CD4-positive, alpha-beta memory T cell (primary cell): ENCODE data around the gene PTPRG. TPM values are rescaled to one million over a fixed set of nuclear protein-coding genes. Genes with fewer than 3 reads are reported as not detected.

Experiments used
- CTCF ChIA-PET: fragments of 350-600 bp; sonication (Branson Sonifier 250); formaldehyde crosslinking; loops from one replicate; lab custom pipeline; 2021; ENCODE audit warnings: inconsistent platforms; ENCODE audit not compliant: partially characterized antibody; lab: Charles Lee
- POLR2A ChIA-PET: fragments of 350-600 bp; sonication (Branson Sonifier 250); formaldehyde crosslinking; loops from one replicate; lab custom pipeline; 2021; ENCODE audit not compliant: partially characterized antibody; lab: Charles Lee
- DNase-seq, 5 donors: peaks; one replicate each; pipeline versions ENCODE4 v3.0.0 to v3.0.0-alpha.2; 2020 to 2022; ENCODE audit warnings: mixed read lengths in 1 of 5
- H3K27ac ChIP-seq: one replicate; pipeline ENCODE4 v1.7.0; 2013; ENCODE audit warnings: low read depth, low read length
- H3K27me3 ChIP-seq: 2 replicates; pipeline ENCODE4 v1.7.0; 2013; ENCODE audit warnings: mild to moderate bottlenecking, low read length, moderate library complexity; ENCODE audit not compliant: insufficient read depth
- H3K36me3 ChIP-seq: 2 replicates; pipeline ENCODE4 v1.7.0; 2013; ENCODE audit warnings: mild to moderate bottlenecking, low read length, moderate library complexity; ENCODE audit not compliant: insufficient read depth
- H3K4me1 ChIP-seq: 2 replicates; pipeline ENCODE4 v1.7.0; 2013; ENCODE audit warnings: mild to moderate bottlenecking, low read length, moderate library complexity; ENCODE audit not compliant: insufficient read depth
- H3K4me3 ChIP-seq, 2 donors: one replicate each; pipeline ENCODE4 v1.7.0; 2013; ENCODE audit warnings: low read length in 2 of 2, mild to moderate bottlenecking in 1 of 2
- H3K9me3 ChIP-seq, 2 donors: one replicate each; pipeline ENCODE4 v1.7.0; 2013; ENCODE audit warnings: low read length in 2 of 2, control low read depth in 1 of 2; ENCODE audit not compliant: control insufficient read depth in 1 of 2
- H3K27ac Mint-ChIP-seq, 7 donors: one replicate each; pipeline ENCODE4 v1.8.0; 2020 to 2021; ENCODE audit warnings: mixed read lengths in 7 of 7, mild to moderate bottlenecking in 6 of 7, inconsistent platforms in 3 of 7, moderate library complexity in 3 of 7
- H3K27me3 Mint-ChIP-seq, 2 donors: one replicate each; pipeline ENCODE4 v1.8.0; 2020 to 2021; ENCODE audit warnings: mixed read lengths in 2 of 2
- H3K36me3 Mint-ChIP-seq, 2 donors: one replicate each; pipeline ENCODE4 v1.8.0; 2020 to 2021; ENCODE audit warnings: mixed read lengths in 2 of 2, inconsistent platforms in 1 of 2, mild to moderate bottlenecking in 1 of 2
- H3K4me1 Mint-ChIP-seq, 4 donors: one replicate each; pipeline ENCODE4 v1.8.0; 2020 to 2021; ENCODE audit warnings: mixed read lengths in 4 of 4, mild to moderate bottlenecking in 1 of 4
- H3K4me3 Mint-ChIP-seq, 8 donors: one replicate each; pipeline ENCODE4 v1.8.0; 2020 to 2021; ENCODE audit warnings: mixed read lengths in 8 of 8, mild to moderate bottlenecking in 7 of 8, moderate library complexity in 6 of 8, inconsistent platforms in 3 of 8
- H3K9me3 Mint-ChIP-seq, 8 donors: one replicate each; pipeline ENCODE4 v1.8.0; 2020 to 2021; ENCODE audit warnings: mixed read lengths in 8 of 8, mild to moderate bottlenecking in 5 of 8, inconsistent platforms in 3 of 8, moderate library complexity in 1 of 8
- intact Hi-C: fragments of 100-400 bp; cut with micrococcal nuclease; formaldehyde crosslinking; loops from one replicate; pipeline ENCODE4 v1.15.1; 2023
- polyA plus RNA-seq, 2 donors: library from polyadenylated mRNA; unstranded; fragments of 300-500 nt; fragmentation: Illumina TruSeq; gene quantifications; one replicate each; pipeline ENCODE4 v1.2.3, GENCODE V29; 2021
- total RNA-seq, 2 experiments: library from RNA; stranded (reverse); gene quantifications; one replicate each; pipeline ENCODE4 v1.2.3, GENCODE V29; 2021

The PTPRG gene
- total and polyA plus RNA-seq, 4 experiments from 2014 or later: not detected

- H3K27me3 Mint-ChIP-seq: no peaks in the 10 kb centered on the region
- peaks cover 0 to 6% (median 0%) of the 10 kb centered on the region in 8 donors for H3K9me3 Mint-ChIP-seq
- ChIA-PET POLR2A (no interaction called here), CTCF (no interaction called here)
- no peaks in the 10 kb centered on the region for H3K27me3 ChIP-seq
- H3K27ac ChIP-seq: no peak overlapping the region
- H3K36me3 ChIP-seq: no peaks in the 10 kb centered on the region
- intact Hi-C loops: no loop called here
- no peaks in the 10 kb centered on the region for H3K9me3 ChIP-seq
- no peak overlapping the region for H3K27ac Mint-ChIP-seq
- DNase-seq: no peak
- H3K36me3 Mint-ChIP-seq: no peaks in the 10 kb centered on the region
- H3K4me1 ChIP-seq: no peaks in the 10 kb centered on the region
- H3K4me3 ChIP-seq: no peak overlapping the region
- no peak overlapping the region for H3K4me3 Mint-ChIP-seq
- H3K4me1 Mint-ChIP-seq: no peaks in the 10 kb centered on the region
Observed at GRCh38 chr3:61901496-61901895, 340.1 kb downstream of the PTPRG start.

- H3K27ac Mint-ChIP-seq: no peak overlapping the region
- Histone ChIP-seq H3K27me3 (no peaks in the 10 kb centered on the region), H3K36me3 (no peaks in the 10 kb centered on the region), H3K27ac (no peak overlapping the region), H3K4me3 (no peak overlapping the region), H3K4me1 (no peaks in the 10 kb centered on the region), H3K9me3 (no peaks in the 10 kb centered on the region)
- no peaks in the 10 kb centered on the region for H3K36me3 Mint-ChIP-seq
- CTCF ChIA-PET: no interaction called here
- H3K27me3 Mint-ChIP-seq: no peaks in the 10 kb centered on the region
- no peak overlapping the region for H3K4me3 Mint-ChIP-seq
- no peak for DNase-seq
- no peaks in the 10 kb centered on the region for H3K4me1 Mint-ChIP-seq
- POLR2A ChIA-PET: no interaction called here
- H3K9me3 Mint-ChIP-seq: peaks cover 0 to 6% (median 0%) of the 10 kb centered on the region in 8 donors
- intact Hi-C loops: no loop called here
Observed at GRCh38 chr3:61901986-61902385, 340.6 kb downstream of the PTPRG start.

- ChIA-PET POLR2A (no interaction called here), CTCF (no interaction called here)
- no peaks in the 10 kb centered on the region for H3K27me3 Mint-ChIP-seq
Observed at GRCh38 chr3:61903074-61903473, 341.7 kb downstream of the PTPRG start.

GRCh38 chr3:61903931-61904657, 342.7 kb downstream of the PTPRG start:
- H3K27ac Mint-ChIP-seq: peak overlapping the region in 1 of 7 donors; percentile 46
- no peaks in the 10 kb centered on the region for H3K36me3 ChIP-seq
- no peaks in the 10 kb centered on the region for H3K4me1 Mint-ChIP-seq
- no peak overlapping the region for H3K27ac ChIP-seq
- H3K4me3 Mint-ChIP-seq: no peak overlapping the region
- no peaks in the 10 kb centered on the region for H3K9me3 ChIP-seq
- ChIA-PET POLR2A (no interaction called here), CTCF (no interaction called here)
- no peaks in the 10 kb centered on the region for H3K4me1 ChIP-seq
- no peaks in the 10 kb centered on the region for H3K27me3 ChIP-seq
- H3K9me3 Mint-ChIP-seq: peaks cover 0 to 6% (median 0%) of the 10 kb centered on the region in 8 donors
- intact Hi-C loops: no loop called here
- no peaks in the 10 kb centered on the region for H3K36me3 Mint-ChIP-seq
- DNase-seq: no peak
- no peaks in the 10 kb centered on the region for H3K27me3 Mint-ChIP-seq
- no peak overlapping the region for H3K4me3 ChIP-seq

More at GRCh38 chr3:61903074-61903473, 341.7 kb downstream of the PTPRG start:
- intact Hi-C loops: no loop called here
- DNase-seq: no peak
- Histone ChIP-seq H3K4me3 (no peak overlapping the region), H3K27me3 (no peaks in the 10 kb centered on the region), H3K9me3 (no peaks in the 10 kb centered on the region), H3K27ac (no peak overlapping the region), H3K4me1 (no peaks in the 10 kb centered on the region), H3K36me3 (no peaks in the 10 kb centered on the region)
- Mint-ChIP-seq H3K27ac (peak overlapping the region in 1 of 7 donors; percentile 9), H3K9me3 (peaks cover 0 to 6% (median 1%) of the 10 kb centered on the region in 8 donors), H3K4me3 (no peak overlapping the region), H3K4me1 (no peaks in the 10 kb centered on the region), H3K36me3 (no peaks in the 10 kb centered on the region)

- H3K27me3 ChIP-seq: no peaks in the 10 kb centered on the region
- no peaks in the 10 kb centered on the region for H3K36me3 ChIP-seq
- H3K4me3 ChIP-seq: no peak overlapping the region
- Mint-ChIP-seq H3K9me3 (peaks cover 0 to 2% (median 0%) of the 10 kb centered on the region in 8 donors), H3K4me1 (no peaks in the 10 kb centered on the region), H3K27ac (no peak overlapping the region), H3K27me3 (peaks cover 0 to 2% of the 10 kb centered on the region in 2 donors), H3K36me3 (no peaks in the 10 kb centered on the region), H3K4me3 (no peak overlapping the region)
- ChIA-PET CTCF (no interaction called here), POLR2A (no interaction called here)
- no peak for DNase-seq
- no peak overlapping the region for H3K27ac ChIP-seq
- intact Hi-C loops: no loop called here
- H3K4me1 ChIP-seq: no peaks in the 10 kb centered on the region
- H3K9me3 ChIP-seq: no peaks in the 10 kb centered on the region
Observed at GRCh38 chr3:61907210-61907795, 345.9 kb downstream of the PTPRG start.

GRCh38 chr3:61908382-61908781, 347.0 kb downstream of the PTPRG start:
- intact Hi-C loops: no loop called here
- Mint-ChIP-seq H3K27ac (no peak overlapping the region), H3K9me3 (peaks cover 0 to 2% (median 0%) of the 10 kb centered on the region in 8 donors)

GRCh38 chr3:61910732-61911131, 349.4 kb downstream of the PTPRG start:
- Mint-ChIP-seq H3K4me3 (no peak overlapping the region), H3K4me1 (no peaks in the 10 kb centered on the region), H3K9me3 (peaks cover 0 to 5% (median 2%) of the 10 kb centered on the region in 8 donors), H3K27ac (no peak overlapping the region), H3K36me3 (no peaks in the 10 kb centered on the region), H3K27me3 (peaks cover 0 to 2% of the 10 kb centered on the region in 2 donors)
- Histone ChIP-seq H3K36me3 (no peaks in the 10 kb centered on the region), H3K4me1 (no peaks in the 10 kb centered on the region), H3K27ac (no peak overlapping the region), H3K4me3 (no peak overlapping the region), H3K27me3 (no peaks in the 10 kb centered on the region), H3K9me3 (no peaks in the 10 kb centered on the region)
- ChIA-PET CTCF (no interaction called here), POLR2A (no interaction called here)
- DNase-seq: no peak
- intact Hi-C loops: no loop called here

More at GRCh38 chr3:61908382-61908781, 347.0 kb downstream of the PTPRG start:
- no peaks in the 10 kb centered on the region for H3K4me1 ChIP-seq
- POLR2A ChIA-PET: no interaction called here
- no peak overlapping the region for H3K27ac ChIP-seq
- CTCF ChIA-PET: no interaction called here
- no peaks in the 10 kb centered on the region for H3K27me3 ChIP-seq
- H3K36me3 Mint-ChIP-seq: no peaks in the 10 kb centered on the region
- no peak for DNase-seq
- H3K27me3 Mint-ChIP-seq: peaks cover 0 to 2% of the 10 kb centered on the region in 2 donors
- no peak overlapping the region for H3K4me3 ChIP-seq
- H3K36me3 ChIP-seq: no peaks in the 10 kb centered on the region
- H3K4me3 Mint-ChIP-seq: no peak overlapping the region
- H3K9me3 ChIP-seq: no peaks in the 10 kb centered on the region
- no peaks in the 10 kb centered on the region for H3K4me1 Mint-ChIP-seq
